ENCODE results near the gene PTPN21.

Gene PTPN21

GRCh38 chr14:88554457-88555286 is at the start of gene PTPN21:
Gene PTPN21 (minus strand): TSS chr14:88555007. CDS start chr14:88550417, 4,590 bp downstream.
- DNase-seq (ENCODE audit: low read depth) = no peak

DNA sequence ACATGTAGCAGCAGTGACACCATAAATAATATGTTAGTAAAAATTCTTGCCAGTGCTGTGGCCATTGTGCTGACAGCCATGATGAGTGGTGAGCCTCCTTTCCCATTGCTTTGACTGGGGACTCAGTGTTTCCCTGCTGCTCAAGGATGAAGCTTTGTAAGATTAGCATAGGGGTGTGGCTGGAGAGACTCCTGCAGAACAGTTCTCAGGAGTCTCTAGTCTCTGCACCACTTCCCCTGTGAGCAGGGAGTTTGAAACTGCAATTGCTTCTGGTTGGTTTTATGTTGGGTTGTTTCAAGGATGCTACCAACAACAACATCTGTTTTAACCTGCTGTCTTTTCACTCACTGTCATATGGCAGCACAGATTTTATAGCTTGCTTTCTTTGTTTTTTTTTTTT is 49.4 kb upstream of the PTPN21 start:
- no peak for DNase-seq (ENCODE audit: low read depth)

GRCh38 chr14:88599761-88600439 is 45.1 kb upstream of the PTPN21 start:
- DNase-seq (ENCODE audit: low read depth) = no peak

DNA sequence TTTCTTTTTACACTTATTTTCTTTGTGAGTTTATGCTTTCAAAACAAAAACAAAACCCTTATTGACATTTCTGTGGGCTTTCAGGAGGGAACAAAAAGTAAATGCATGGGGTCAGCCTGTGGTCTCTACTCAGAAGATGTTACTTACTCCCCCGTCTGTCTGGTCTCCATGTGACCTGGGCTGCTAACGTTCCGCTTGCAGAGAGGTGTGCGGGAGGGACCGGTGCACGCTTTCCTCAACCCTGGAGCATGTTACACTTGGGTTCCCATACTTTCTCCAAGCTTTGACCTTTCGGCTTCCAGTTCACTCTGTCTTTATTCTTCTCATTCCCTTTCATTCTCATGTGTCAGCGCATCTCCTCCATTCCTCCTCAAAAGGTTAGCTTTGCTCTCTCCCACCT is 44.5 kb upstream of the PTPN21 start:
- DNase-seq (ENCODE audit: low read depth) = no peak

GRCh38 chr14:88598097-88598675 is 43.4 kb upstream of the PTPN21 start:
- DNase-seq (ENCODE audit: low read depth) = no peak

GRCh38 chr14:88597601-88598000 is 42.8 kb upstream of the PTPN21 start:
- DNase-seq (ENCODE audit: low read depth) = no peak

DNA sequence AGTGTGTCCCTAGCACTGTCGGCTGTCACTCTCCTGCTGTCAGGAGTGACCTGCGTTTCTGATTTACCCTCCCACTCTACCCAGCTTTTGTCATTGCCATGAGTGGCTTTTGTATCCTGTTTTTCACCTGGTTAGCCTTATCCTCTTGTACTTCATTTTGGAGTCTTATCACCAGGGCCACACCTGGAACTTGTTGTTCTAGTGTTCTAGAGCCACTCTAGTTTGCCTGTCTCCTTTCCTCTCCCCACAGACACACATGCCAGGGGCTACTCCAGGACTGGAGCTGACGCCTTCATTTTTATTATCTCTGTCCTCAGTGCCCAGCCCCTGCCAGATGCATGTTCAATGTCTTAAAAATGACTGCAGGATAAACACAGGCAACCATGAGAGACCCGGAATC is 42.2 kb upstream of the PTPN21 start:
- DNase-seq (ENCODE audit: low read depth) = no peak

- DNase-seq (ENCODE audit: low read depth) = no peak
Observed at GRCh38 chr14:88592031-88592430, 37.2 kb upstream of the PTPN21 start.

DNA sequence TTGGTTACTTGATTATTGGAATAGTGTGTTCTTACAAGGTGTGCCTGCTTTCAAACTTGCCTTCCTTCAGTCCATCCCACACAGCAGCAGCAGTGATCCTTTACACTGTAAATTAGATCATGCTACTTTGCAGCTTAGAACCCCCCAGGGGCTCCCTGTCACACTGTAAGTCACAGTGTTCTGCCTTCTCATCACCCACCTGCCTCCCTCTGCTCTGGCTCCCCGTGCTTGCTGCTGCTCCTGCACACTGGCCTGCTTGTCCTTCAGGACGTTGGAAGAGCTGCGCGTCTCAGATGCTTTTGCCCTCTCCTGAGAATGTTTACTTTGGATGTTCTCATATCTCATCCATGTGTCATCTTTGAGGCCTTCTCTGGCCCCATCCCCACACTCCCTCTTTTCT is 35.4 kb upstream of the PTPN21 start:
- DNase-seq (ENCODE audit: low read depth) = no peak

DNA sequence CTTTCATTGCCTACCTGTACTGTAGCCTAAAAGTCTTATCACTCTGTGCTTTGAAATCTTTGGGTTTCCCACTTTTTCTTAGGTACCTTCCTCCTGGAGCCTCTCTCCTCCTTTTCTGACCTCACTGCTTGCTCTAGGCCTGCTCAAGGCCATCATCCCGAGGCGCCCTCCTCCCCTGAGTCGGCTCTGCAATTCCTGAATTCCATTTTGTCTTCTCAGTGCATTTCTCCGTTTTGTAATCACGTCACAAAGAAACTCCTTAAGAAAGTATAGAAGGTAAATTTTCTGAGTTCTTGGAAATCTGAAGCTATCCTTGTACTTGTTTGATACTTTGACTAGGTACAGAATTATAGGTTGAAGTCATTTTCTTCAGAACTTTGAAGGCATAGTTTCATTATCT is 33.3 kb upstream of the PTPN21 start:
- no peak for DNase-seq (ENCODE audit: low read depth)

- no peak for DNase-seq (ENCODE audit: low read depth)
Observed at GRCh38 chr14:88584451-88584850, 29.6 kb upstream of the PTPN21 start.

- no peak for DNase-seq (ENCODE audit: low read depth)
Observed at GRCh38 chr14:88576222-88576621, 21.4 kb upstream of the PTPN21 start.

- no peak for DNase-seq (ENCODE audit: low read depth)
Observed at GRCh38 chr14:88572117-88572516, 17.3 kb upstream of the PTPN21 start.

GRCh38 chr14:88568196-88568595 is 13.4 kb upstream of the PTPN21 start:
- no peak for DNase-seq (ENCODE audit: low read depth)

- DNase-seq (ENCODE audit: low read depth) = no peak
Observed at GRCh38 chr14:88565427-88565826, 10.6 kb upstream of the PTPN21 start.

GRCh38 chr14:88563845-88564244 is 9.0 kb upstream of the PTPN21 start:
- DNase-seq (ENCODE audit: low read depth) = no peak

DNA sequence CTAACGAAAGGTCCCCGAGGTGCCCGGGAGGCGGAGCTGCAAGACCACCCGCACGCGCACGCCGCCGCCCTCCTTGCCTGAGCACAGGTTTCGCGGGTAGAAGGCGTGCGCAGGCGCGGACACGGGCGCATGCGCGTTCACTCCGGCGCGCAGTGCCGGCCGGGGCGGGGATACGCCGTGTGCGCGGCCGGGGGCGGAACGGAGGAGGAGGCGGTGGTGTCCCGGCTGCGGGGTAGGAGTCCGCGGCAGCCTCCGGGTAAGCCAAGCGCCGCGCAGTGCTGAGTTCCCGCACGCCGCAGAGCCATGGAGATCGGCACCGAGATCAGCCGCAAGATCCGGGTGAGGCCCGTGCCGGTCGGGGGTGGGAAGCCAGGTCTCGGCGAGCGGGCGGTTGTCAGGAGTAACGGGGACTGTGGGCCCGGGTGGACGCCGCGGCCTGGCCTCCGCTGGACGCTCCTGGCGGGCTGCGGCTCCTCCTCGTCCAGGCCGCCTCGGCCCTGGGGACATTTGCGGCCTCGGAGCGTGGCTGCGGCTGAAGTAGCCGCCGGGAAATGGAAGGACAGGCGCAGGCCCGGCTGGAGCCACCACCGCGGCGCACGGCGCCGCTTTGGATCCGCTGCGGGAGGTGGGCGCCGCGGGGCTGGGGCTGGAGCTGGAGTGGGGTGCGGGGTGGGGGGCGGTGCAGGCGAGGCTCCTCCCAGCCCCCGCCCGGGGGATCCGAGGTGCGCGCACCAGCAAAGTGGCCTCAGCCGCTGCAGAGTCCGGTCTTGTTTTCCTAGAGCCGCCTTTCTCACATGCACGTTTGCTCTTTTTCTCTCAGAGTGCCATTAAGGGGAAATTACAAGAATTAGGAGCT is 8.3 kb upstream of the PTPN21 start, which contains the start of gene ZC3H14:
Gene ZC3H14, plus strand, starts transcription at position 207 of the 856 bp plus-strand sequence. Its CDS starts 97 bp downstream, at position 304.
- peak; percentile 83 for DNase-seq (ENCODE audit: low read depth)

GRCh38 chr14:88562532-88562830 is 7.7 kb upstream of the PTPN21 start:
- DNase-seq (ENCODE audit: low read depth) = no peak

- no peak for DNase-seq (ENCODE audit: low read depth)
Observed at GRCh38 chr14:88559852-88560251, 5.0 kb upstream of the PTPN21 start.

- DNase-seq (ENCODE audit: low read depth) = no peak
Observed at GRCh38 chr14:88556581-88556980, 1.8 kb upstream of the PTPN21 start.

DNA sequence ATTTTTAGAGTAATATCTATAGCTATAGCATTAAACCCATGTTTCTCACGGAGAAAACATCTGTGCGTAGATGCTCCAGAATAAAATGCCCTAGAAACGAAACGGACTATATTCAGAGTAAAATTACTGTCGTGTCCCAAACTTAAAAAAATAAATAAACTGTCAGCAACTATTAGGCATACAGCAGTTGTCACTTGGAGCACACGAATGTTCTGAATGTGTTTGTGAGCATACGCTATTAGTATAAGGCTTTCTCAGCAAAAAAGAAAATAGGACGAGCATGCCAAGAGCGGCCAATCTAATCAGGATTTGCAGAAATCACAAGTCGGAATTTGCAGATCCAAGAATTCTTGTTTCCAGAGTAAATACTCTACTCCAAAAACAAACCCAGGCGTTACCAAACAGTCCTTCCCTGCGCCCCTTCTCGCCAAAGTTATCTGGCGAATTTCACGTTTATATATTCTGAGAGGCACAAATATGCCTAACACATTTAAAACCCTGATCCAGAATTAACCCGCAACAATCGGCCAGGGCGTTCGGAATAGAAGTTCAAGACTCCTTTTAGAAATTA is 836 bp downstream of the PTPN21 start:
- no peak for DNase-seq (ENCODE audit: low read depth)

DNA sequence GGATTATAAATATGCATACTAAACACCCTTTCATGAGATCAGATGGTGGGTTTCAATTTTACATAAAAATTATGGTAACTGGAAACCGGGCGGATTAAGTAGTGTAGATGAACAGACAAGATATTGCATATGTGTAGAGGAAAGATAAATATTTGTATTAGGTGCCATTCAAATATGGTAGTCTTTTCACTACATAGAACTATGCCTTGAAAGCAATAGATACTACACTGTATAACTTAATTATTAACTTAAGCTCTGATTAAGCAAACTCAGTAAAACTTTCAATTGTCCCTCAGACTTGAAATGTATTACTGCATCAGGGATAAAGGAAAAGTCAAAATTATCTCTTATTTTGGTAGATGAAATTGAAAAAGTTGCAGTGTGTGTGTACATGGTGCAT is 1.9 kb downstream of the PTPN21 start:
- no peak for DNase-seq (ENCODE audit: low read depth)

Measured in stimulated activated CD8-positive, alpha-beta memory T cell treated with anti-CD3 and anti-CD28 coated beads, Interleukin-12 subunit alpha, Interleukin-12 subunit beta, amount 100 ng/mL, for 4 hours (primary cell).